EL (cell line): ENCODE results near the gene EMC8.

Experiments used
- DNase-seq: peaks from one replicate; pipeline ENCODE4 v3.0.0-alpha.2; 2016

The EMC8 gene

GRCh38 chr16:85781695-85782370, 17.5 kb downstream of the EMC8 start:
- DNase-seq, result no peak

GRCh38 chr16:85781156-85781555, 18.2 kb downstream of the EMC8 start:
- DNase-seq, result no peak

GRCh38 chr16:85780281-85780680, 19.1 kb downstream of the EMC8 start:
- no peak for DNase-seq

- no peak for DNase-seq
Measured at GRCh38 chr16:85778873-85779272, 20.5 kb downstream of the EMC8 start.

GRCh38 chr16:85777583-85778310, 21.6 kb downstream of the EMC8 start:
- DNase-seq, result peak; percentile 71

- DNase-seq, result no peak
Measured at GRCh38 chr16:85774811-85775210, 24.5 kb downstream of the EMC8 start.

- DNase-seq, result no peak
Measured at GRCh38 chr16:85774136-85774535, 25.2 kb downstream of the EMC8 start.

- no peak for DNase-seq
Measured at GRCh38 chr16:85773044-85773443, 26.3 kb downstream of the EMC8 start.

- DNase-seq, result no peak
Measured at GRCh38 chr16:85770741-85771140, 28.6 kb downstream of the EMC8 start.

GRCh38 chr16:85768199-85768598, 31.1 kb downstream of the EMC8 start:
- no peak for DNase-seq

GRCh38 chr16:85767531-85767930, 31.8 kb downstream of the EMC8 start:
- peak; percentile 93 for DNase-seq

GRCh38 chr16:85765767-85766166, 33.6 kb downstream of the EMC8 start:
- DNase-seq, result no peak

- no peak for DNase-seq
Measured at GRCh38 chr16:85765211-85765610, 34.1 kb downstream of the EMC8 start.

GRCh38 chr16:85763616-85764015, 35.7 kb downstream of the EMC8 start:
- DNase-seq, result no peak

GRCh38 chr16:85762970-85763369, 36.4 kb downstream of the EMC8 start:
- DNase-seq, result no peak

- no peak for DNase-seq
Measured at GRCh38 chr16:85761861-85762260, 37.5 kb downstream of the EMC8 start.

GRCh38 chr16:85759631-85760419, 39.5 kb downstream of the EMC8 start:
- DNase-seq, result no peak

- no peak for DNase-seq
Measured at GRCh38 chr16:85759136-85759535, 40.2 kb downstream of the EMC8 start.

GRCh38 chr16:85757341-85757822, 42.0 kb downstream of the EMC8 start:
- peak; percentile 61 for DNase-seq

- DNase-seq, result no peak
Measured at GRCh38 chr16:85755929-85756768, 43.2 kb downstream of the EMC8 start.

GRCh38 chr16:85754413-85754812, 44.9 kb downstream of the EMC8 start:
- no peak for DNase-seq

- no peak for DNase-seq
Measured at GRCh38 chr16:85753976-85754375, 45.4 kb downstream of the EMC8 start.

GRCh38 chr16:85753559-85753958, 45.8 kb downstream of the EMC8 start:
- no peak for DNase-seq
